ENCODE data around the gene FAM3B.
A peak's percentile ranks its signal among the peaks of the same experiment; 100 is the strongest.
"Not testable (repeated sequence)": the region's sequence is repeated elsewhere in the genome, so short reads cannot be mapped to it uniquely, and the experiment has no call there.

The FAM3B gene

GRCh38 chr21:41345934-41346685, 29.5 kb downstream of the FAM3B start:
- no peak for DNase-seq
- in situ Hi-C loops (cut with MboI; ENCODE audit: low pct_unique_long_range_greater_than_20kb, low sequenced_read_pairs) = no loop called here

- in situ Hi-C loops (cut with MboI; ENCODE audit: low pct_unique_long_range_greater_than_20kb, low sequenced_read_pairs) = no loop called here
- no peak for DNase-seq
These were observed 30.2 kb downstream of the FAM3B start for GRCh38 chr21:41346758-41347157.

GRCh38 chr21:41348434-41348833, 31.8 kb downstream of the FAM3B start:
- in situ Hi-C loops (cut with MboI; ENCODE audit: low pct_unique_long_range_greater_than_20kb, low sequenced_read_pairs) = no loop called here
- no peak for DNase-seq

- DNase-seq = no peak
- in situ Hi-C loops (cut with MboI; ENCODE audit: low pct_unique_long_range_greater_than_20kb, low sequenced_read_pairs) = no loop called here
These were observed 32.5 kb downstream of the FAM3B start for GRCh38 chr21:41349126-41349525.

- no peak for DNase-seq
- in situ Hi-C loops (cut with MboI; ENCODE audit: low pct_unique_long_range_greater_than_20kb, low sequenced_read_pairs) = no loop called here
These were observed 33.2 kb downstream of the FAM3B start for GRCh38 chr21:41349619-41350390.

GRCh38 chr21:41350436-41351155, 34.0 kb downstream of the FAM3B start:
- in situ Hi-C loops (cut with MboI; ENCODE audit: low pct_unique_long_range_greater_than_20kb, low sequenced_read_pairs) = no loop called here
- DNase-seq = no peak

- in situ Hi-C loops (cut with MboI; ENCODE audit: low pct_unique_long_range_greater_than_20kb, low sequenced_read_pairs) = no loop called here
- DNase-seq = no peak
These were observed 40.9 kb downstream of the FAM3B start for GRCh38 chr21:41357546-41357945.

- DNase-seq = no peak
- in situ Hi-C loops (cut with MboI; ENCODE audit: low pct_unique_long_range_greater_than_20kb, low sequenced_read_pairs) = no loop called here
These were observed 41.9 kb downstream of the FAM3B start for GRCh38 chr21:41358193-41359166.

- no peak for DNase-seq
- in situ Hi-C loops (cut with MboI; ENCODE audit: low pct_unique_long_range_greater_than_20kb, low sequenced_read_pairs) = no loop called here
These were observed 42.7 kb downstream of the FAM3B start for GRCh38 chr21:41359286-41359685.

- DNase-seq; in situ Hi-C loops (cut with MboI; ENCODE audit: low pct_unique_long_range_greater_than_20kb, low sequenced_read_pairs): not testable (repeated sequence)
These were observed 43.1 kb downstream of the FAM3B start for GRCh38 chr21:41359754-41360071.

- in situ Hi-C loops (cut with MboI; ENCODE audit: low pct_unique_long_range_greater_than_20kb, low sequenced_read_pairs) = no loop called here
- DNase-seq = no peak
These were observed 43.6 kb downstream of the FAM3B start for GRCh38 chr21:41360072-41360821.

- no peak for DNase-seq
- in situ Hi-C loops (cut with MboI; ENCODE audit: low pct_unique_long_range_greater_than_20kb, low sequenced_read_pairs) = no loop called here
These were observed 44.6 kb downstream of the FAM3B start for GRCh38 chr21:41361053-41361785.

GRCh38 chr21:41361786-41362604, 45.4 kb downstream of the FAM3B start, which contains the start of gene MX2:
TSS of gene MX2 (plus strand) at chr21:41362027. CDS start at chr21:41376907, 14,880 bp downstream.
- in situ Hi-C loops (cut with MboI; ENCODE audit: low pct_unique_long_range_greater_than_20kb, low sequenced_read_pairs) = no loop called here
- DNase-seq = peak; percentile 64

GRCh38 chr21:41362605-41363369, 46.2 kb downstream of the FAM3B start:
- in situ Hi-C loops (cut with MboI; ENCODE audit: low pct_unique_long_range_greater_than_20kb, low sequenced_read_pairs) = no loop called here

GRCh38 chr21:41363370-41364270, 47.0 kb downstream of the FAM3B start:
- no peak for DNase-seq
- in situ Hi-C loops (cut with MboI; ENCODE audit: low pct_unique_long_range_greater_than_20kb, low sequenced_read_pairs) = no loop called here

More at GRCh38 chr21:41362605-41363369, 46.2 kb downstream of the FAM3B start:
- no peak for DNase-seq
